Neural cell (in vitro differentiated cells): ENCODE measurements around the gene COMMD8.

Experiments used
- EP300 ChIP-seq: fragments of 450-650 bp; conservative IDR thresholded peaks from 2 replicates; pipeline ENCODE4 v1.6.1; 2014; ENCODE audit warnings: antibody characterized with exemption, mild to moderate bottlenecking, moderate library complexity; ENCODE audit not compliant: poor library complexity, severe bottlenecking
- EZH2 ChIP-seq: fragments of 200-600, 300-800 bp; shearing (Covaris generic), sonication (generic); IDR thresholded peaks from 2 replicates; pipeline ENCODE4 v1.6.1; 2014; ENCODE audit warnings: antibody characterized with exemption, low read length, borderline replicate concordance, mild to moderate bottlenecking; ENCODE audit not compliant: insufficient read depth, poor library complexity, severe bottlenecking
- MXI1 ChIP-seq: fragments of 450-650 bp; conservative IDR thresholded peaks from 2 replicates; pipeline ENCODE4 v1.6.1; 2014; ENCODE audit warnings: antibody characterized with exemption, mild to moderate bottlenecking; ENCODE audit not compliant: poor library complexity, severe bottlenecking
- POLR2AphosphoS5 ChIP-seq: IDR thresholded peaks from 2 replicates; pipeline ENCODE4 v1.6.1; 2012
- RAD21 ChIP-seq: fragments of 450-650 bp; conservative IDR thresholded peaks from 2 replicates; pipeline ENCODE4 v1.6.1; 2014; ENCODE audit warnings: antibody characterized with exemption, mild to moderate bottlenecking, moderate library complexity
- SMC3 ChIP-seq: fragments of 450-650 bp; conservative IDR thresholded peaks from 2 replicates; pipeline ENCODE4 v1.6.1; 2014; ENCODE audit warnings: antibody characterized with exemption, mild to moderate bottlenecking, moderate library complexity; ENCODE audit not compliant: poor library complexity
- TAF1 ChIP-seq: IDR thresholded peaks from 2 replicates; pipeline ENCODE4 v1.6.1; 2012; ENCODE audit warnings: low read depth
- TF ChIP-seq, protein P1 (sequence below): fragments of 450-650 bp; IDR thresholded peaks from 2 replicates; pipeline ENCODE4 v1.5.1; 2014; ENCODE audit warnings: antibody characterized with exemption, mild to moderate bottlenecking, moderate library complexity; ENCODE audit not compliant: poor library complexity, severe bottlenecking
- TF ChIP-seq, protein P2 (sequence below): IDR thresholded peaks from 2 replicates; pipeline ENCODE4 v1.6.1; 2012; ENCODE audit warnings: borderline replicate concordance

DNA sequence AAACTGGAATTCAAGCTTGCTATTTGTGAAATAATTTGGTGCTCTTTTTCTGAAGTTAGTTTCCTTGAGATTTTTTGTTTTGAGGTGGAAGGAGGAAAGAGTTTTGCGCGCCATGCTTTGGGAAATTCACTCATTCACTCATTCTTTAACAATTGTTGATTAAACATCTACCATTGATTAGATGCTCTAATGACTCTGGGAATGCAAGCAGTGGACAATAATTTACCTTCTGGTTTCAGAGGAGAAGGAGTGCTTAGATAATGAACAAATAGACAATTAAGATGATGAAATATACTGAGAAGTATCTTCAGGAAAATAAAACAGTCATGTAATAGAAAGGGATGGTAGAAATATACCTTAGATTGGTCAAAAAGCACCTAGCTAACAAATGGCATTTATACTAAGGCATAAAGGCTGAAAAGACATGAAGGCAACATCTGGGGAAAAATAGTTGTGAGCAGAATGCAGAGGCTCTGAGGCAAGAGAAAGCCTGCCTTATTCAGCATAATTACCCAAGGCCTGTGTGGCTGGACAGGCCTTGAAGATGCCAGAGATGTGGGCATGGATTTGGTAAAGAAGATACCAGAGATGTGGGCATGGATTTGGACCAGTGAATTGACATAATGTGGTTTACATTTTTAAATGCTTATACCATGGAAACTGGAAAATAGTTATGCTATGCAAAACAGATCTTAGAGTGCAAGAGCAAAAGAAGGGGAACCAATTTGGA lies 2.7 kb upstream of the COMMD8 start:
- no peak for TF ChIP-seq EP300
- no peak for TF ChIP-seq EZH2
- TF ChIP-seq, protein P1, sequence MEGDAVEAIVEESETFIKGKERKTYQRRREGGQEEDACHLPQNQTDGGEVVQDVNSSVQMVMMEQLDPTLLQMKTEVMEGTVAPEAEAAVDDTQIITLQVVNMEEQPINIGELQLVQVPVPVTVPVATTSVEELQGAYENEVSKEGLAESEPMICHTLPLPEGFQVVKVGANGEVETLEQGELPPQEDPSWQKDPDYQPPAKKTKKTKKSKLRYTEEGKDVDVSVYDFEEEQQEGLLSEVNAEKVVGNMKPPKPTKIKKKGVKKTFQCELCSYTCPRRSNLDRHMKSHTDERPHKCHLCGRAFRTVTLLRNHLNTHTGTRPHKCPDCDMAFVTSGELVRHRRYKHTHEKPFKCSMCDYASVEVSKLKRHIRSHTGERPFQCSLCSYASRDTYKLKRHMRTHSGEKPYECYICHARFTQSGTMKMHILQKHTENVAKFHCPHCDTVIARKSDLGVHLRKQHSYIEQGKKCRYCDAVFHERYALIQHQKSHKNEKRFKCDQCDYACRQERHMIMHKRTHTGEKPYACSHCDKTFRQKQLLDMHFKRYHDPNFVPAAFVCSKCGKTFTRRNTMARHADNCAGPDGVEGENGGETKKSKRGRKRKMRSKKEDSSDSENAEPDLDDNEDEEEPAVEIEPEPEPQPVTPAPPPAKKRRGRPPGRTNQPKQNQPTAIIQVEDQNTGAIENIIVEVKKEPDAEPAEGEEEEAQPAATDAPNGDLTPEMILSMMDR, result no peak
- no peak for TF ChIP-seq MXI1
- TF ChIP-seq RAD21, result no peak
- TF ChIP-seq, protein P2, sequence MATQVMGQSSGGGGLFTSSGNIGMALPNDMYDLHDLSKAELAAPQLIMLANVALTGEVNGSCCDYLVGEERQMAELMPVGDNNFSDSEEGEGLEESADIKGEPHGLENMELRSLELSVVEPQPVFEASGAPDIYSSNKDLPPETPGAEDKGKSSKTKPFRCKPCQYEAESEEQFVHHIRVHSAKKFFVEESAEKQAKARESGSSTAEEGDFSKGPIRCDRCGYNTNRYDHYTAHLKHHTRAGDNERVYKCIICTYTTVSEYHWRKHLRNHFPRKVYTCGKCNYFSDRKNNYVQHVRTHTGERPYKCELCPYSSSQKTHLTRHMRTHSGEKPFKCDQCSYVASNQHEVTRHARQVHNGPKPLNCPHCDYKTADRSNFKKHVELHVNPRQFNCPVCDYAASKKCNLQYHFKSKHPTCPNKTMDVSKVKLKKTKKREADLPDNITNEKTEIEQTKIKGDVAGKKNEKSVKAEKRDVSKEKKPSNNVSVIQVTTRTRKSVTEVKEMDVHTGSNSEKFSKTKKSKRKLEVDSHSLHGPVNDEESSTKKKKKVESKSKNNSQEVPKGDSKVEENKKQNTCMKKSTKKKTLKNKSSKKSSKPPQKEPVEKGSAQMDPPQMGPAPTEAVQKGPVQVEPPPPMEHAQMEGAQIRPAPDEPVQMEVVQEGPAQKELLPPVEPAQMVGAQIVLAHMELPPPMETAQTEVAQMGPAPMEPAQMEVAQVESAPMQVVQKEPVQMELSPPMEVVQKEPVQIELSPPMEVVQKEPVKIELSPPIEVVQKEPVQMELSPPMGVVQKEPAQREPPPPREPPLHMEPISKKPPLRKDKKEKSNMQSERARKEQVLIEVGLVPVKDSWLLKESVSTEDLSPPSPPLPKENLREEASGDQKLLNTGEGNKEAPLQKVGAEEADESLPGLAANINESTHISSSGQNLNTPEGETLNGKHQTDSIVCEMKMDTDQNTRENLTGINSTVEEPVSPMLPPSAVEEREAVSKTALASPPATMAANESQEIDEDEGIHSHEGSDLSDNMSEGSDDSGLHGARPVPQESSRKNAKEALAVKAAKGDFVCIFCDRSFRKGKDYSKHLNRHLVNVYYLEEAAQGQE, result no peak
- TF ChIP-seq SMC3, result no peak
- no peak for TF ChIP-seq POLR2AphosphoS5
- TF ChIP-seq TAF1, result no peak
